Mesothelial cell of epicardium (in vitro differentiated cells): ENCODE measurements around the gene COL21A1. TPM values are rescaled to one million over a fixed set of nuclear protein-coding genes. Genes with fewer than 3 reads are reported as not detected.

Source experiments
- DNase-seq, 2 experiments: peaks; one replicate each; pipeline ENCODE4 v3.0.0; 2021; ENCODE audit warnings: low spot score in 2 of 2; ENCODE audit not compliant: unreplicated experiment in 2 of 2
- H3K27ac Mint-ChIP-seq: 2 replicates; pipeline ENCODE4 v1.8.0; 2021; ENCODE audit warnings: mixed read lengths
- H3K27me3 Mint-ChIP-seq: 2 replicates; pipeline ENCODE4 v1.8.0; 2021; ENCODE audit warnings: low read depth, mixed read lengths
- H3K36me3 Mint-ChIP-seq: 2 replicates; pipeline ENCODE4 v1.8.0; 2021; ENCODE audit warnings: mixed read lengths
- H3K4me1 Mint-ChIP-seq: 2 replicates; pipeline ENCODE4 v1.8.0; 2021; ENCODE audit warnings: mixed read lengths
- H3K4me3 Mint-ChIP-seq: 2 replicates; pipeline ENCODE4 v1.8.0; 2021; ENCODE audit warnings: mild to moderate bottlenecking, moderate library complexity, mixed read lengths
- H3K9me3 Mint-ChIP-seq: 2 replicates; pipeline ENCODE4 v1.8.0; 2021; ENCODE audit warnings: mixed read lengths
- CTCF ChIP-seq: fragments of 200-600 bp; sonication (generic); IDR thresholded peaks from one replicate; pipeline ENCODE4 v1.5.0; 2021; ENCODE audit warnings: antibody characterized with exemption; ENCODE audit not compliant: unreplicated experiment
- total RNA-seq: library from RNA; stranded (reverse); gene quantifications from 3 replicates; pipeline ENCODE4 v1.2.1, GENCODE V29; 2021

The COL21A1 gene
- total RNA-seq, 1 donor from 2014 or later, result 17.5 TPM

DNA sequence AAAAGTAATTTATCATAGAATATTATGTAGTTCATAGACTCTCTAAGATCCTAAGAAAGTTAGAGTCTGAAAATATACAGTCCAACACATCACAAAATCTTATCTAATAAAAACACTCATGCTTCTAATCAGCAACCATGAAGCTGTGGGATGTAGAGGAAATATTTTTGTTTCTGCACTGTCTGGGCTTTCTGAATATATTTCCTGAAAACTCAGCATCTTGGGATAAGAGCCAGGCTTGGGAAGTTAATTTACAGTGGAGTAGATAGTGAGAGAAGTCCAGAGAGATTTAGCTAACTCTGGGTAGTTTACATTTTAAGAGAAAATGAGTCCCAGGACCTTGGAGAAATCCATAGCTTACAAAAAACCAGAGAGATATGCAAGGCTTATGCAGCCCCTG, 221.6 kb downstream of the COL21A1 start:
- Mint-ChIP-seq H3K36me3 (peaks cover 2% of the 10 kb centered on the region), H3K27ac (peak overlapping the region; percentile 87), H3K4me3 (no peak overlapping the region), H3K9me3 (peaks cover 10% of the 10 kb centered on the region), H3K27me3 (no peaks in the 10 kb centered on the region), H3K4me1 (peaks cover 46% of the 10 kb centered on the region)
- TF ChIP-seq CTCF, result no peak
- no peak for DNase-seq

DNA sequence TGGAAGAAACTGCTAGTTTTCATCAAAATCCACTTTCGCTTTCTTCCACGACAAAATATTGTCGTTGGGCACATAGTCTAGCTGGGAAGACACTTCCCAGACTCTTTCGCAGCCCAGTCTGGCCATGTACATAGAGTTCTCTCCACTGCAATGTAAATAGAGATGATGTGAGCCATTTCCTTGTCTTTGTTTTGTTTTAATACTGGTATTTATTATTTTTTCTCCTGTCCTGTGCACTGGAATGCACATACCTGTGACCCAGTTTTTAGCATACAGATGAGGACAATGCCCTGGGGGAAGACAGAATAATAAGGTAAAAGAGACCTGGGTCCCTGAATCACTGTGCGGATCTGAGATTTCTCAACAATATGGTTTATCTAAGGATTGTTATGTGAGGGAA, 222.4 kb downstream of the COL21A1 start:
- TF ChIP-seq CTCF, result no peak

GRCh38 chr6:56023829-56024228, 223.6 kb downstream of the COL21A1 start:
- Mint-ChIP-seq H3K36me3 (peaks cover 2% of the 10 kb centered on the region), H3K27ac (no peak overlapping the region), H3K4me1 (peaks cover 46% of the 10 kb centered on the region), H3K4me3 (no peak overlapping the region), H3K9me3 (peaks cover 20% of the 10 kb centered on the region), H3K27me3 (no peaks in the 10 kb centered on the region)
- DNase-seq, result no peak
- TF ChIP-seq CTCF, result no peak

More for the DNA sequence above, 222.4 kb downstream of the COL21A1 start:
- no peak overlapping the region for H3K4me3 Mint-ChIP-seq
- H3K27me3 Mint-ChIP-seq, result no peaks in the 10 kb centered on the region
- DNase-seq, result no peak
- H3K9me3 Mint-ChIP-seq, result peaks cover 14% of the 10 kb centered on the region
- peak overlapping the region; percentile 71 for H3K27ac Mint-ChIP-seq
- H3K4me1 Mint-ChIP-seq, result peaks cover 46% of the 10 kb centered on the region
- peaks cover 2% of the 10 kb centered on the region for H3K36me3 Mint-ChIP-seq

GRCh38 chr6:56022678-56023077, 224.7 kb downstream of the COL21A1 start:
- DNase-seq, result no peak
- Mint-ChIP-seq H3K4me3 (no peak overlapping the region), H3K36me3 (peaks cover 2% of the 10 kb centered on the region), H3K4me1 (peaks cover 36% of the 10 kb centered on the region), H3K27me3 (no peaks in the 10 kb centered on the region), H3K9me3 (peaks cover 22% of the 10 kb centered on the region), H3K27ac (no peak overlapping the region)
- no peak for TF ChIP-seq CTCF

DNA sequence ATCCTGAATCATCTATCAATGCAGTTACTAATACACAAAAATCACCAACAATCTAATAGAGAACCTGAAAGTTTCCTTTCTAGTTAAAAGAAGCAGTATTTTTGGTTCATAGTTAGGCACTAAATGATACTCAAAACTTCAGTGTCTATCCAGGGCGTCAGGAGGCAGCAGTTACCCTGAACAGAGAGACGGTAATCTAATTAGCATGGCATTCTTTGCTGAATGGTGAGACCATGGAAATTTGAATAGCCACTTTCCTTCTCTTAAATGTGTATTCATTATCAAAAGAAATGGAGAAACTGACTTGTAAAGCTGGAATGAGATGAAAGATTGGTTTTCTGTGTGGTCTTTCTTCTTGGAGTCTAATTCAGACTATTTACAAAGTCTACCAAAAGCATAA, 225.4 kb downstream of the COL21A1 start:
- Mint-ChIP-seq H3K4me1 (peaks cover 29% of the 10 kb centered on the region), H3K4me3 (no peak overlapping the region), H3K9me3 (peaks cover 22% of the 10 kb centered on the region), H3K27ac (no peak overlapping the region), H3K27me3 (no peaks in the 10 kb centered on the region), H3K36me3 (peaks cover 2% of the 10 kb centered on the region)
- no peak for DNase-seq
- TF ChIP-seq CTCF, result no peak

DNA sequence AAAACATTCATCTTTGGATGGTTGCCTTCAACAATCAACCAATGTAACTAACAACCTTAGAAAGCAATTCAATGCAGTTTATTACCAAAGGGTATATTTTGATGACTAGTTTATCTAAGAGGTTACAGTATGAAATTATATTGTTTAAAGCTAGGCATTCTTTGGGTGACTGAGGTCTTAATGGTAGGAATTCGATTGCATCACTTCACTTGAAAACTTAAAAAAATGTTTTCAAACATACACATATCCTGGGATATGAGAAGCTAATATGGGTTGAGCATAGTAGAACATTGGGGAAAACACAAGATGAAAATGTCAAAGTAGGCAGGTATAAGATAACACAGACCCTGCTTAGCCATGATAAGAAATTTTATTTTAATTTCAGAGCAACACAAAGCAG, 227.4 kb downstream of the COL21A1 start:
- Mint-ChIP-seq H3K27ac (no peak overlapping the region), H3K4me3 (no peak overlapping the region), H3K4me1 (peaks cover 12% of the 10 kb centered on the region), H3K9me3 (peaks cover 22% of the 10 kb centered on the region), H3K36me3 (peaks cover 2% of the 10 kb centered on the region), H3K27me3 (no peaks in the 10 kb centered on the region)
- no peak for DNase-seq
- no peak for TF ChIP-seq CTCF
